Measurements from ENCODE around the gene STARD5. TPM values are rescaled to one million over a fixed set of nuclear protein-coding genes. Genes with fewer than 3 reads are reported as not detected.

STARD5 gene
- total RNA-seq, 1 experiment from 2014 or later = 0.41 TPM

- POLR2A ChIA-PET (ENCODE audit: unreplicated experiment) = no interaction called here
- no peaks in the 10 kb centered on the region for H3K79me2 ChIP-seq (ENCODE audit: low read depth)
- H3K9me3 ChIP-seq (ENCODE audit: insufficient read depth, low read depth) = no peaks in the 10 kb centered on the region
- no peak for DNase-seq
- no peak overlapping the region for H2AFZ ChIP-seq
- intact Hi-C loops (cut with micrococcal nuclease; ENCODE audit: unreplicated experiment) = no loop called here
- H3K27ac ChIP-seq = no peak overlapping the region
- no peaks in the 10 kb centered on the region for H4K20me1 ChIP-seq (ENCODE audit: insufficient read depth)
- H3K27me3 ChIP-seq (ENCODE audit: insufficient read depth, low read depth) = peaks cover 30% of the 10 kb centered on the region
- CTCF ChIA-PET = no interaction called here
- TF ChIP-seq EZH2 (IDR thresholded peaks at IDR 0.05; ENCODE audit: low read depth) = no peak
- no peaks in the 10 kb centered on the region for H3K4me1 ChIP-seq (replicated peaks; ENCODE audit: insufficient read depth)
- H3K4me3 ChIP-seq = no peak overlapping the region
- H3K4me2 ChIP-seq = no peak overlapping the region
- no peaks in the 10 kb centered on the region for H3K36me3 ChIP-seq (ENCODE audit: low read depth)
- no peaks in the 10 kb centered on the region for H3F3A ChIP-seq (ENCODE audit: insufficient read depth, low read depth)
- H3K9me2 ChIP-seq (ENCODE audit: insufficient read depth) = no peaks in the 10 kb centered on the region
- BruUV-seq (replicated peaks) = no TSS peak
These were observed 31.9 kb downstream of the STARD5 start for GRCh38 chr15:81291916-81292522.

DNA sequence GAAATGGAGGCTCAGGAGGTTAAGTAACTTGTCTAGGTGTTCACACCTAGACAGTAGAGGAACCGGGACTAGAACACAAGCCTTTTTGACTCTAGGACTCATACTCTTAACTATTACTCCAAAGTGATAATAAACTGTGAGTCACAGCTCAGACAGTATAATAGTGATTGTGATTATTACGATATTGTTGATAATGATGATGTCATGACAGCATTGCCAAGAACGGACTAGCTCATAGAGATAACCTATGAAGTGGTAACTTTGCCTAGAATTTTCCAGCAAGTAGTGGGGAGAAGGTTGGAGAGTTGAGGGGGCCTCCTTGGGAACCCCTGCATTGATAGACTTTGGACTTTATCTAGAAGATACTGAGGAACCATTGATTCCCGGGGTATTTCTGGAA is 34.0 kb downstream of the STARD5 start:
- Histone ChIP-seq H3K36me3 (ENCODE audit: low read depth) (no peaks in the 10 kb centered on the region), H3K27ac (no peak overlapping the region), H4K20me1 (ENCODE audit: insufficient read depth) (no peaks in the 10 kb centered on the region), H3K4me3 (no peak overlapping the region), H3K4me2 (no peak overlapping the region), H3K79me2 (ENCODE audit: low read depth) (no peaks in the 10 kb centered on the region), H3K4me1 (replicated peaks; ENCODE audit: insufficient read depth) (no peaks in the 10 kb centered on the region), H2AFZ (no peak overlapping the region), H3F3A (ENCODE audit: insufficient read depth, low read depth) (no peaks in the 10 kb centered on the region), H3K9me3 (ENCODE audit: insufficient read depth, low read depth) (no peaks in the 10 kb centered on the region), H3K9me2 (ENCODE audit: insufficient read depth) (no peaks in the 10 kb centered on the region), H3K27me3 (ENCODE audit: insufficient read depth, low read depth) (peaks cover 43% of the 10 kb centered on the region)
- POLR2A ChIA-PET (ENCODE audit: unreplicated experiment) = no interaction called here
- DNase-seq = no peak
- CTCF ChIA-PET = no interaction called here
- no TSS peak for BruUV-seq (replicated peaks)
- TF ChIP-seq, protein P1, sequence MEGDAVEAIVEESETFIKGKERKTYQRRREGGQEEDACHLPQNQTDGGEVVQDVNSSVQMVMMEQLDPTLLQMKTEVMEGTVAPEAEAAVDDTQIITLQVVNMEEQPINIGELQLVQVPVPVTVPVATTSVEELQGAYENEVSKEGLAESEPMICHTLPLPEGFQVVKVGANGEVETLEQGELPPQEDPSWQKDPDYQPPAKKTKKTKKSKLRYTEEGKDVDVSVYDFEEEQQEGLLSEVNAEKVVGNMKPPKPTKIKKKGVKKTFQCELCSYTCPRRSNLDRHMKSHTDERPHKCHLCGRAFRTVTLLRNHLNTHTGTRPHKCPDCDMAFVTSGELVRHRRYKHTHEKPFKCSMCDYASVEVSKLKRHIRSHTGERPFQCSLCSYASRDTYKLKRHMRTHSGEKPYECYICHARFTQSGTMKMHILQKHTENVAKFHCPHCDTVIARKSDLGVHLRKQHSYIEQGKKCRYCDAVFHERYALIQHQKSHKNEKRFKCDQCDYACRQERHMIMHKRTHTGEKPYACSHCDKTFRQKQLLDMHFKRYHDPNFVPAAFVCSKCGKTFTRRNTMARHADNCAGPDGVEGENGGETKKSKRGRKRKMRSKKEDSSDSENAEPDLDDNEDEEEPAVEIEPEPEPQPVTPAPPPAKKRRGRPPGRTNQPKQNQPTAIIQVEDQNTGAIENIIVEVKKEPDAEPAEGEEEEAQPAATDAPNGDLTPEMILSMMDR (conservative IDR thresholded peaks at IDR 0.05) = no peak
- intact Hi-C loops (cut with micrococcal nuclease; ENCODE audit: unreplicated experiment) = no loop called here

GRCh38 chr15:81288616-81289015 is 35.3 kb downstream of the STARD5 start:
- H3K4me2 ChIP-seq = no peak overlapping the region
- intact Hi-C loops (cut with micrococcal nuclease; ENCODE audit: unreplicated experiment) = no loop called here
- H3F3A ChIP-seq (ENCODE audit: insufficient read depth, low read depth) = no peaks in the 10 kb centered on the region
- no peaks in the 10 kb centered on the region for H3K9me2 ChIP-seq (ENCODE audit: insufficient read depth)
- H3K9me3 ChIP-seq (ENCODE audit: insufficient read depth, low read depth) = no peaks in the 10 kb centered on the region
- BruUV-seq (replicated peaks) = no TSS peak
- no peak overlapping the region for H2AFZ ChIP-seq
- no peaks in the 10 kb centered on the region for H3K79me2 ChIP-seq (ENCODE audit: low read depth)
- no peak for TF ChIP-seq EZH2 (IDR thresholded peaks at IDR 0.05; ENCODE audit: low read depth)
- TF ChIP-seq, protein P1 (conservative IDR thresholded peaks at IDR 0.05) = no peak
- no peak overlapping the region for H3K27ac ChIP-seq
- H3K4me1 ChIP-seq (replicated peaks; ENCODE audit: insufficient read depth) = no peaks in the 10 kb centered on the region
- POLR2A ChIA-PET (ENCODE audit: unreplicated experiment) = no interaction called here
- H3K4me3 ChIP-seq = no peak overlapping the region
- CTCF ChIA-PET = no interaction called here
- no peaks in the 10 kb centered on the region for H4K20me1 ChIP-seq (ENCODE audit: insufficient read depth)
- no peak for DNase-seq
- peaks cover 45% of the 10 kb centered on the region for H3K27me3 ChIP-seq (ENCODE audit: insufficient read depth, low read depth)
- no peaks in the 10 kb centered on the region for H3K36me3 ChIP-seq (ENCODE audit: low read depth)

DNA sequence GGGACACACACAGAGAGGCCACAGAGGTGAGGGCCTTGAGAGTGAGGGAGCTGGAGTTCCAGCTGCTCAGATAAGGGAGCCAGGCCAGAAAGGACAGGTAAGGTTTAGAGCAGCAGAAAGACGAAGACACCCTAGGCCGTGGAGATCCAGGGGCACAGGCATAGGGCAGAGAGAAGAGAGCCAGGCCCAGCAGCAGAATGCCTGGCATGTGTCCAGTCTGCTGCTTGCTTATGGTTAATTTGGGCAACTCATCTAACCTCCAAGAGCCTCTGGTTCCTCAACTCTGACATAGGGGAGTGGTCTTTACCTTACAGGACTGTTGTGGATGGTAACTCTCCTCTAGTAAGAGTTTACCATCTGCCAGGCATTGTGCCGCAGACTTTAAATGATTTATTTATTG is 35.9 kb downstream of the STARD5 start:
- Histone ChIP-seq H3K9me3 (ENCODE audit: insufficient read depth, low read depth) (no peaks in the 10 kb centered on the region), H3K27ac (no peak overlapping the region), H3K36me3 (ENCODE audit: low read depth) (no peaks in the 10 kb centered on the region), H4K20me1 (ENCODE audit: insufficient read depth) (no peaks in the 10 kb centered on the region), H3K4me1 (replicated peaks; ENCODE audit: insufficient read depth) (no peaks in the 10 kb centered on the region), H3K79me2 (ENCODE audit: low read depth) (no peaks in the 10 kb centered on the region), H3K27me3 (ENCODE audit: insufficient read depth, low read depth) (peaks cover 47% of the 10 kb centered on the region), H3K9me2 (ENCODE audit: insufficient read depth) (no peaks in the 10 kb centered on the region), H3K4me3 (no peak overlapping the region), H3K4me2 (no peak overlapping the region), H2AFZ (no peak overlapping the region), H3F3A (ENCODE audit: insufficient read depth, low read depth) (no peaks in the 10 kb centered on the region)
- ChIA-PET POLR2A (ENCODE audit: unreplicated experiment) (no interaction called here), CTCF (no interaction called here)
- intact Hi-C loops (cut with micrococcal nuclease; ENCODE audit: unreplicated experiment) = no loop called here
- DNase-seq = no peak
- BruUV-seq (replicated peaks) = no TSS peak
- TF ChIP-seq, protein P1 (conservative IDR thresholded peaks at IDR 0.05) = no peak
- TF ChIP-seq EZH2 (IDR thresholded peaks at IDR 0.05; ENCODE audit: low read depth) = no peak

All from PC-9 (cell line).